NCI-H2107 (cell line): ENCODE data around the gene SRM.
"Not testable (repeated sequence)": the region's sequence is repeated elsewhere in the genome, so short reads cannot be mapped to it uniquely, and the experiment has no call there.

Experiments
- DNase-seq: peaks from one replicate; lab custom pipeline; 2025; lab: John Stamatoyannopoulos, UW

The SRM gene

GRCh38 chr1:11064942-11065341 is 5.1 kb upstream of the SRM start:
- no peak for DNase-seq

GRCh38 chr1:11063937-11064537 is 4.2 kb upstream of the SRM start:
- not testable (repeated sequence) for DNase-seq

- DNase-seq, result peak; percentile 79
Observed at GRCh38 chr1:11062965-11063401, 3.2 kb upstream of the SRM start.

- DNase-seq, result no peak
Observed at GRCh38 chr1:11061652-11062365, 2.0 kb upstream of the SRM start.

GRCh38 chr1:11059155-11059967 is 457 bp downstream of the SRM start:
- no peak for DNase-seq

- DNase-seq, result peak; percentile 63
Observed at GRCh38 chr1:11058595-11059154, 1.1 kb downstream of the SRM start.

- DNase-seq, result no peak
Observed at GRCh38 chr1:11058026-11058425, 1.8 kb downstream of the SRM start.

- no peak for DNase-seq
Observed at GRCh38 chr1:11057477-11057876, 2.3 kb downstream of the SRM start.

GRCh38 chr1:11056504-11056903 is 3.3 kb downstream of the SRM start:
- DNase-seq, result no peak

- DNase-seq, result no peak
Observed at GRCh38 chr1:11055676-11056075, 4.1 kb downstream of the SRM start.

- DNase-seq, result no peak
Observed at GRCh38 chr1:11054666-11055065, 5.2 kb downstream of the SRM start.

GRCh38 chr1:11054181-11054580 is 5.6 kb downstream of the SRM start:
- no peak for DNase-seq

GRCh38 chr1:11053758-11054137 is 6.1 kb downstream of the SRM start:
- no peak for DNase-seq

- peak; percentile 51 for DNase-seq
Observed at GRCh38 chr1:11052839-11053757, 6.7 kb downstream of the SRM start.

- DNase-seq, result no peak
Observed at GRCh38 chr1:11051781-11052511, 7.9 kb downstream of the SRM start.

GRCh38 chr1:11051121-11051520 is 8.7 kb downstream of the SRM start:
- not testable (repeated sequence) for DNase-seq

GRCh38 chr1:11046625-11047365 is 13.0 kb downstream of the SRM start, which contains the start of gene MASP2:
MASP2 (minus strand) TSS chr1:11047239; CDS start chr1:11047207, 32 bp downstream.
- no peak for DNase-seq

- DNase-seq, result no peak
Observed at GRCh38 chr1:11046270-11046566, 13.6 kb downstream of the SRM start.

GRCh38 chr1:11045428-11046269 is 14.2 kb downstream of the SRM start:
- no peak for DNase-seq
